ENCODE results near the gene RAB35.

RAB35 gene

GRCh38 chr12:120134307-120134980 is 17.9 kb upstream of the RAB35 start:
- DNase-seq (ENCODE audit: low read depth in 1 of 2, low spot score in 1 of 2) = no peak

GRCh38 chr12:120132863-120133385 is 16.4 kb upstream of the RAB35 start:
- DNase-seq (ENCODE audit: low read depth in 1 of 2, low spot score in 1 of 2) = no peak

- DNase-seq (ENCODE audit: low read depth in 1 of 2, low spot score in 1 of 2) = no peak
These were observed 15.7 kb upstream of the RAB35 start for GRCh38 chr12:120132054-120132836.

- no peak for DNase-seq (ENCODE audit: low read depth in 1 of 2, low spot score in 1 of 2)
These were observed 14.6 kb upstream of the RAB35 start for GRCh38 chr12:120131116-120131515.

- no peak for DNase-seq (ENCODE audit: low read depth in 1 of 2, low spot score in 1 of 2)
These were observed 13.5 kb upstream of the RAB35 start for GRCh38 chr12:120130011-120130410.

GRCh38 chr12:120126635-120127005 is 10.1 kb upstream of the RAB35 start:
- no peak for DNase-seq (ENCODE audit: low read depth in 1 of 2, low spot score in 1 of 2)

GRCh38 chr12:120125792-120126634 is 9.5 kb upstream of the RAB35 start:
- no peak for DNase-seq (ENCODE audit: low read depth in 1 of 2, low spot score in 1 of 2)

- no peak for DNase-seq (ENCODE audit: low read depth in 1 of 2, low spot score in 1 of 2)
These were observed 8.5 kb upstream of the RAB35 start for GRCh38 chr12:120125029-120125428.

GRCh38 chr12:120121766-120122293 is 5.3 kb upstream of the RAB35 start:
- DNase-seq (ENCODE audit: low read depth in 1 of 2, low spot score in 1 of 2) = no peak

- DNase-seq (ENCODE audit: low read depth in 1 of 2, low spot score in 1 of 2) = no peak
These were observed 4.8 kb upstream of the RAB35 start for GRCh38 chr12:120121343-120121742.

GRCh38 chr12:120119271-120119973 is 2.9 kb upstream of the RAB35 start:
- DNase-seq (ENCODE audit: low read depth in 1 of 2, low spot score in 1 of 2) = no peak

- DNase-seq (ENCODE audit: low read depth in 1 of 2, low spot score in 1 of 2) = no peak
These were observed 1.9 kb upstream of the RAB35 start for GRCh38 chr12:120118321-120119061.

GRCh38 chr12:120117961-120118320 is 1.4 kb upstream of the RAB35 start:
- no peak for DNase-seq (ENCODE audit: low read depth in 1 of 2, low spot score in 1 of 2)

GRCh38 chr12:120116792-120117651 is 469 bp upstream of the RAB35 start:
- peak; percentile 97 for DNase-seq (ENCODE audit: low read depth in 1 of 2, low spot score in 1 of 2)

- DNase-seq (ENCODE audit: low read depth in 1 of 2, low spot score in 1 of 2) = no peak
These were observed 687 bp downstream of the RAB35 start for GRCh38 chr12:120115692-120116440.

GRCh38 chr12:120115066-120115465 is 1.5 kb downstream of the RAB35 start:
- no peak for DNase-seq (ENCODE audit: low read depth in 1 of 2, low spot score in 1 of 2)

- peak in 1 of 2 donors; percentile 18 for DNase-seq (ENCODE audit: low read depth in 1 of 2, low spot score in 1 of 2)
These were observed 5.7 kb downstream of the RAB35 start for GRCh38 chr12:120110550-120111501.
